HEK293 (cell line): ENCODE results near the gene GABRD.

Experiments
- CTCF ChIA-PET: fragments of 350-600 bp; formaldehyde crosslinking; extraction: SDS; loops from one replicate; lab custom pipeline; 2021; ENCODE audit warnings: antibody characterized with exemption; lab: Yijun Ruan, JAX
- POLR2A ChIA-PET: fragments of 300-600 bp; formaldehyde crosslinking; extraction: SDS; loops from one replicate; lab custom pipeline; 2020; ENCODE audit warnings: antibody characterized with exemption, inconsistent platforms; lab: Yijun Ruan, JAX
- H3K27ac ChIP-seq: fragments of 200-500 bp; sonication (Bioruptor generic); 2 replicates; pipeline ENCODE4 v1.5.1; 2014; ENCODE audit warnings: low read depth, low read length, control low read depth, inconsistent platforms; ENCODE audit errors: extremely low read depth
- H3K36me3 ChIP-seq, 2 experiments: fragments of 200-500 bp in 1 of 2; sonication (Bioruptor generic) in 1 of 2; 1 replicate in 1 of 2; 2 replicates in 1 of 2; pipeline ENCODE4 v1.5.1; 2014 to 2017; ENCODE audit warnings: inconsistent platforms in 2 of 2, low read length in 2 of 2; ENCODE audit not compliant: control insufficient read depth in 2 of 2, insufficient read depth in 1 of 2
- H3K4me1 ChIP-seq: fragments of 200-500 bp; sonication (Bioruptor generic); 2 replicates; pipeline ENCODE4 v1.5.1; 2014; ENCODE audit warnings: mild to moderate bottlenecking, low read length, inconsistent platforms; ENCODE audit not compliant: control insufficient read depth, insufficient read depth
- H3K4me3 ChIP-seq: 2 replicates; pipeline ENCODE4 v1.5.1; 2011; ENCODE audit warnings: low read depth, mild to moderate bottlenecking, control low read depth, low read length, moderate library complexity
- H3K9me3 ChIP-seq: fragments of 200-500 bp; sonication (Bioruptor generic); 2 replicates; pipeline ENCODE4 v1.5.1; 2014; ENCODE audit warnings: low read depth, low read length, inconsistent platforms; ENCODE audit not compliant: control insufficient read depth, insufficient read depth
- BCL11B ChIP-seq: fragments of 450-650 bp; formaldehyde crosslinking; IDR thresholded peaks from 2 replicates; pipeline ENCODE4 v1.5.1; 2016; ENCODE audit warnings: low read depth, missing biosample characterization, missing genetic modification characterization
- GLIS2 ChIP-seq: fragments of 450-650 bp; formaldehyde crosslinking; IDR thresholded peaks from 2 replicates; pipeline ENCODE4 v1.5.1; 2016; ENCODE audit warnings: missing biosample characterization, missing genetic modification characterization
- IKZF3 ChIP-seq: fragments of 450-650 bp; IDR thresholded peaks from 2 replicates; pipeline ENCODE4 v1.5.0; 2018; ENCODE audit warnings: missing biosample characterization, mild to moderate bottlenecking, missing genetic modification characterization, moderate library complexity
- TRIM28 ChIP-seq: IDR thresholded peaks from 2 replicates; pipeline ENCODE4 v1.6.1; 2011; ENCODE audit warnings: low read length, control low read depth, borderline replicate concordance
- WT1 ChIP-seq: fragments of 450-650 bp; formaldehyde crosslinking; IDR thresholded peaks from 2 replicates; pipeline ENCODE4 v1.5.1; 2016; ENCODE audit warnings: missing biosample characterization, missing genetic modification characterization
- ZBTB20 ChIP-seq: fragments of 450-650 bp; formaldehyde crosslinking; IDR thresholded peaks from 2 replicates; pipeline ENCODE4 v1.5.1; 2016; ENCODE audit warnings: missing biosample characterization, missing genetic modification characterization
- ZNF169 ChIP-seq: fragments of 450-650 bp; formaldehyde crosslinking; IDR thresholded peaks from 2 replicates; pipeline ENCODE4 v1.5.1; 2016; ENCODE audit warnings: missing biosample characterization, missing genetic modification characterization
- ZNF184 ChIP-seq: fragments of 450-650 bp; IDR thresholded peaks from 2 replicates; pipeline ENCODE4 v1.5.1; 2018; ENCODE audit warnings: missing biosample characterization, mild to moderate bottlenecking, missing genetic modification characterization
- ZNF23 ChIP-seq: fragments of 450-650 bp; formaldehyde crosslinking; IDR thresholded peaks from 2 replicates; pipeline ENCODE4 v1.5.1; 2016; ENCODE audit warnings: missing biosample characterization, missing genetic modification characterization, borderline replicate concordance
- ZNF768 ChIP-seq: fragments of 450-650 bp; formaldehyde crosslinking; IDR thresholded peaks from 2 replicates; pipeline ENCODE4 v1.5.1; 2018; ENCODE audit warnings: missing biosample characterization, mild to moderate bottlenecking, missing genetic modification characterization
- ZNF830 ChIP-seq: fragments of 450-650 bp; IDR thresholded peaks from 2 replicates; pipeline ENCODE4 v1.5.0; 2018; ENCODE audit warnings: missing biosample characterization, missing genetic modification characterization, low read depth, mild to moderate bottlenecking, moderate library complexity
- TF ChIP-seq, protein P1 (sequence below): fragments of 450-650 bp; formaldehyde crosslinking; IDR thresholded peaks from 2 replicates; pipeline ENCODE4 v1.5.1; 2017; ENCODE audit warnings: missing biosample characterization, missing genetic modification characterization
- TF ChIP-seq, protein P2 (sequence below): fragments of 450-650 bp; formaldehyde crosslinking; IDR thresholded peaks from 2 replicates; pipeline ENCODE4 v1.5.1; 2017; ENCODE audit warnings: missing biosample characterization, missing genetic modification characterization

GABRD gene

DNA sequence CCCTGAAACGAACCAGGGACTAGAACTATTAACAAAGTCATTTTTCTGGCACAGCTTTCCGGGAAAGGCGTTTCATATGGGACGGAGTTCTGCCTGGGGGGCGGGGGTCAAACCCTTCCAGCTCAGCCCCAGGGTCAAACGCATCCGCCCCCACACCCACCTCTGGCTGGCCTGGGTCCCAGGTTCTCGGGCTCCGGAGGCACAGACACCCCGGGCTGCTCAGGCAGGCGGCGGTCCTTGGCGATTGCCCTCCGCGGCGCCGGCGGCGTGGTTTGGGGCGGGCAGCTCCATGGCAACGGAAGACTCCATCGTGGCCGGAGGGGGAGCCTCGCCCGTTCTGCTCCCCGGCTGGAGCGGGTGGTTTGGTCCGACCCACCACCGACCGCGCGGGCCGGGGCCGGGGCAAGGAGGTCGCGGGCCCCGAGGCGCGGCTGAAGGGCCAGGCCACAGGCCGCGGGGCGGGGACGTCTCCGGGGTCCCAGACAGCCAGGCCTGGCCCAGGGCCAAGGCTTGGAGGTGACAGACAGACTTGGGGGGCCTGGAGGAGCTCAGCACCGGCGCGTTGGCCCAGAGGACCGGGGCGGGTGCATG lies 15.5 kb upstream of the GABRD start, which contains the start of gene CFAP74:
CFAP74 (minus strand) TSS at position 246 of the 591 bp plus-strand sequence. CDS start 12,830 bp downstream, outside the sequence.
- no peak within 1 kb of the TSS for H3K27ac ChIP-seq

DNA sequence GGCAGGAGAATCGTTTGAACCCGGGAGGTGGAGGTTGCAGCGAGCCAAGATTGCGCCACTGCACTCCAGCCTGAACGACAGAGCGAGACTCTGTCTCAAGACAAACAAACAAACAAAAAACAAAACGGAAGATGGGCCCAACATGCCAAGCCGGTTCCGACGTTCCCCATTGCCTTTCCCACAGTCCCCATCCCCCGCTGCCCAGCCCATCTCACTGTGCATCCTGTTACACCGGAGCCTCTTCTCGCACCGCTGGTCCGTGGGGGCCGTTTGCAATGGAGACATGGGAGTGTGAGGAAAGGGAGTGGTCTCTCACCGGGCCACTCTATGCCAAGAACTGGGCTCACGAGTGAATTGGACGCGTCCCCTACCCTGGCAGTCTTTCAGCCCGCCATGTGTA lies 14.3 kb upstream of the GABRD start:
- H3K4me1 ChIP-seq: no peaks in the 10 kb centered on the region
- H3K27ac ChIP-seq: no peak overlapping the region
- H3K36me3 ChIP-seq: no peaks in the 10 kb centered on the region
- CTCF ChIA-PET: no interaction called here
- no peak overlapping the region for H3K4me3 ChIP-seq
- H3K9me3 ChIP-seq: no peaks in the 10 kb centered on the region
- POLR2A ChIA-PET: interaction anchor here (0.7 kb wide), 1 partner anchor 21 kb away, joined by 4 read pairs; no protein-coding TSS in a partner anchor
- TF ChIP-seq GLIS2: no peak
- no peak for TF ChIP-seq IKZF3 (tag by site-specific recombination)
- no peak for TF ChIP-seq ZNF23
- TF ChIP-seq, protein P1, sequence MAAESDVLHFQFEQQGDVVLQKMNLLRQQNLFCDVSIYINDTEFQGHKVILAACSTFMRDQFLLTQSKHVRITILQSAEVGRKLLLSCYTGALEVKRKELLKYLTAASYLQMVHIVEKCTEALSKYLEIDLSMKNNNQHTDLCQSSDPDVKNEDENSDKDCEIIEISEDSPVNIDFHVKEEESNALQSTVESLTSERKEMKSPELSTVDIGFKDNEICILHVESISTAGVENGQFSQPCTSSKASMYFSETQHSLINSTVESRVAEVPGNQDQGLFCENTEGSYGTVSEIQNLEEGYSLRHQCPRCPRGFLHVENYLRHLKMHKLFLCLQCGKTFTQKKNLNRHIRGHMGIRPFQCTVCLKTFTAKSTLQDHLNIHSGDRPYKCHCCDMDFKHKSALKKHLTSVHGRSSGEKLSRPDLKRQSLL: no peak
- TF ChIP-seq WT1 (tag by site-specific recombination): no peak
- TF ChIP-seq, protein P2, sequence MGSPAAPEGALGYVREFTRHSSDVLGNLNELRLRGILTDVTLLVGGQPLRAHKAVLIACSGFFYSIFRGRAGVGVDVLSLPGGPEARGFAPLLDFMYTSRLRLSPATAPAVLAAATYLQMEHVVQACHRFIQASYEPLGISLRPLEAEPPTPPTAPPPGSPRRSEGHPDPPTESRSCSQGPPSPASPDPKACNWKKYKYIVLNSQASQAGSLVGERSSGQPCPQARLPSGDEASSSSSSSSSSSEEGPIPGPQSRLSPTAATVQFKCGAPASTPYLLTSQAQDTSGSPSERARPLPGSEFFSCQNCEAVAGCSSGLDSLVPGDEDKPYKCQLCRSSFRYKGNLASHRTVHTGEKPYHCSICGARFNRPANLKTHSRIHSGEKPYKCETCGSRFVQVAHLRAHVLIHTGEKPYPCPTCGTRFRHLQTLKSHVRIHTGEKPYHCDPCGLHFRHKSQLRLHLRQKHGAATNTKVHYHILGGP (tag by site-specific recombination): no peak
- TF ChIP-seq TRIM28: no peak
- TF ChIP-seq ZNF169 (tag by site-specific recombination): no peak
- TF ChIP-seq ZNF184 (tag by site-specific recombination): no peak

More for the DNA sequence above, 15.5 kb upstream of the GABRD start, which contains the start of gene CFAP74:
- Histone ChIP-seq H3K4me3 (no peak within 1 kb of the TSS), H3K36me3 (no peaks in the 10 kb centered on the region), H3K4me1 (no peaks in the 10 kb centered on the region)
- POLR2A ChIA-PET: no interaction called here
- no peak for TF ChIP-seq ZBTB20
- TF ChIP-seq, all 188 proteins: peak for 0
- no peaks in the 10 kb centered on the region for H3K9me3 ChIP-seq
- CTCF ChIA-PET: interaction anchor here (0.8 to 1.0 kb wide), 2 partner anchors 41 to 881 kb away, joined by 3 to 4 read pairs; no protein-coding TSS in a partner anchor

DNA sequence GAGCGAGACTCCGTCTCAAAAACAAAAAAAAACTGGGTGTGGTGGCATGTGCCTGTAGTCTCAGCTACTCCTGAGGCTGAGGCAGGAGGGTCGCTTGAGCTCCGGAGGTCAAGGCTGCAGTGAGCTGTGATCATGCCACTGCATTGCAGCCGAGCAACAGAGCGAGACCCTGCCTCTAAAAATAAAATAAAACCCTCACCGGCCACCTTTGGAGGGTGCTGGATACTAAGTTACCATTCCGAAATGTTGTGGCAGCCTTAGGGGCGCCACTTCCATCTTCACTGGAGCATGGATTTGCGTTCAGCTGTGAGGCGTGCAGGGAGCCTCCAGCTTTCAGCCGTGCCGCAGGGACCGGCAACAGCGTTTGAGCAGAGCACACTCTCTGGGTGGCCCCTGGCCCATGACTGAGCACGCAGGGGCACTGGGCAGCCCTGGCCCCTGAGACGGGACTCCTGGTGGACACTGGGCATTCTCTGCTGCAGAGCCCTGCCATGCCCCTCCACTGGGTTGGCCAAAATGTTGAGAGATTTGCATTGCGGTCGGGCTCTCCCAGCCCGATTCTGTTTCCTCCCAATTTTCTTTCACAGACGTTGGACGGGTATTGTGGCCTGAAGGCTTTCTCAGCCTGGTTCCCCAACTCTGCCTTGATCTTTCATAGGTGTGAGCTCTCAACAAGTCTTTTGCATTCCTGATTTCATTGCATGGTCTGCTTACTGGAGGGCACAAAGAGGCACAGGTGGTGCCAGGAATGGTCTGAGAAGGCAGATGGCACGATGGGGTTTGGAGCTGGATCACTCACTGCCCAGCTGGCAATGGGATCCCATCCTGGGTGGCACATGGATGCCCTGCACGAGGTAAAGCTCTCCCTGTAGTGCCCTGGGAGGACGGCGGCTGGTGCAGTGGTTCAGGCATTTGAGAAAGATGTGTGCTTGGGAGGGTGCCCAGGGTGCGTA lies 9.8 kb upstream of the GABRD start:
- Histone ChIP-seq H3K4me3 (no peak overlapping the region), H3K27ac (no peak overlapping the region), H3K36me3 (no peaks in the 10 kb centered on the region), H3K9me3 (no peaks in the 10 kb centered on the region), H3K4me1 (no peaks in the 10 kb centered on the region)
- ChIA-PET POLR2A (interaction anchor here (0.6 kb wide), 1 partner anchor 21 kb away, joined by 5 read pairs; no protein-coding TSS in a partner anchor), CTCF (interaction anchor here (0.6 to 0.7 kb wide), 2 partner anchors 37 to 146 kb away, joined by 3 to 4 read pairs; no protein-coding TSS in a partner anchor)
- TF ChIP-seq WT1 (tag by site-specific recombination) (no peak), ZNF768 (tag by site-specific recombination) (no peak)

DNA sequence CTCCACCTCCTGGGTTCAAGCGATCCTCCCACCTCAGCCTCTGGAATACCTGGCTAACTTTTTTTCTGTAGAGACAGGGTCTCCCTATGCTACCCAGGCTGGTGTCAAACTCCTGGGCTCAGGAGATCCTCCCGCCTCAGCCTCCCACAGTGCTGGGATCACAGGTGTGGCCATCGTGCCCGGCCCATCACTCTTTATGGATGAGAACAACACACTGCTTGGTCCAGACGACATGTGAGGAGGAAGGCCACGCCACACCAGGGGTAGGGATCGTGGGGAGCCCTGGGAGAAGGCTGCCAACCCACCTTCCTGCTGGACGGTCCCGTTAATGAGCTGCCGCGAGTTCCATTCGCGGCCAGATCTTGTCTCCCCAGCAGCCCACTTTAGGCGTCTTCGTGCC lies 5.0 kb upstream of the GABRD start:
- no peaks in the 10 kb centered on the region for H3K4me1 ChIP-seq
- CTCF ChIA-PET: no interaction called here

More for the DNA sequence above, 5.0 kb upstream of the GABRD start:
- no peak overlapping the region for H3K4me3 ChIP-seq
- no peak overlapping the region for H3K27ac ChIP-seq
- POLR2A ChIA-PET: no interaction called here
- no peaks in the 10 kb centered on the region for H3K9me3 ChIP-seq
- no peaks in the 10 kb centered on the region for H3K36me3 ChIP-seq
- no peak for TF ChIP-seq ZNF830 (tag by site-specific recombination)
- TF ChIP-seq BCL11B (tag by site-specific recombination): no peak
